Skeletal muscle satellite cell (primary cell): ENCODE data around the gene H2BK1.

Experiments
- H3K27me3 ChIP-seq: 2 replicates; pipeline ENCODE4 v1.7.0; 2013; ENCODE audit warnings: low read length; ENCODE audit not compliant: control insufficient read depth, insufficient read depth
- H3K36me3 ChIP-seq: 2 replicates; pipeline ENCODE4 v1.7.0; 2013; ENCODE audit warnings: mild to moderate bottlenecking, control low read depth, low read length; ENCODE audit not compliant: insufficient read depth
- H3K4me1 ChIP-seq: 2 replicates; pipeline ENCODE4 v1.7.0; 2013; ENCODE audit warnings: low read length; ENCODE audit not compliant: control insufficient read depth, insufficient read depth
- H3K4me2 ChIP-seq: 2 replicates; pipeline ENCODE4 v1.7.0; 2013; ENCODE audit warnings: mild to moderate bottlenecking, low read length
- H3K4me3 ChIP-seq: 2 replicates; pipeline ENCODE4 v1.7.0; 2013; ENCODE audit warnings: low read length
- H3K9ac ChIP-seq: 2 replicates; pipeline ENCODE4 v1.7.0; 2013; ENCODE audit warnings: mild to moderate bottlenecking, low read depth, low read length, moderate library complexity
- H3K9me3 ChIP-seq: replicated peaks from 2 replicates; pipeline ENCODE4 v1.7.0; 2013; ENCODE audit warnings: mild to moderate bottlenecking, control low read depth, low read length

Gene H2BK1

GRCh38 chr7:151226875-151227782 lies 16.8 kb upstream of the H2BK1 start, which contains the start of gene ABCF2:
Gene ABCF2 (minus strand): TSS chr7:151227205. CDS start chr7:151226458, 747 bp downstream.
- Histone ChIP-seq H3K4me3 (peak within 1 kb of the TSS; percentile 85), H3K27me3 (no peaks in the 10 kb centered on the region), H3K4me2 (peak within 1 kb of the TSS; percentile 97), H3K4me1 (peaks cover 29% of the 10 kb centered on the region), H3K9ac (peak within 1 kb of the TSS; percentile 81), H3K9me3 (no peaks in the 10 kb centered on the region), H3K36me3 (peaks cover 34% of the 10 kb centered on the region)

GRCh38 chr7:151226560-151226874 lies 16.2 kb upstream of the H2BK1 start:
- H3K9ac ChIP-seq, result peak overlapping the region; percentile 81
- H3K4me3 ChIP-seq, result peak overlapping the region; percentile 85
- peak overlapping the region; percentile 97 for H3K4me2 ChIP-seq
- peaks cover 39% of the 10 kb centered on the region for H3K36me3 ChIP-seq
- no peaks in the 10 kb centered on the region for H3K27me3 ChIP-seq
- H3K4me1 ChIP-seq, result peaks cover 23% of the 10 kb centered on the region
- H3K9me3 ChIP-seq, result no peaks in the 10 kb centered on the region

- H3K4me1 ChIP-seq, result peaks cover 19% of the 10 kb centered on the region
- peak overlapping the region; percentile 81 for H3K9ac ChIP-seq
- peaks cover 41% of the 10 kb centered on the region for H3K36me3 ChIP-seq
- no peaks in the 10 kb centered on the region for H3K27me3 ChIP-seq
- no peaks in the 10 kb centered on the region for H3K9me3 ChIP-seq
- peak overlapping the region; percentile 97 for H3K4me2 ChIP-seq
- peak overlapping the region; percentile 85 for H3K4me3 ChIP-seq
These were observed 15.7 kb upstream of the H2BK1 start for GRCh38 chr7:151225948-151226510.

- Histone ChIP-seq H3K9ac (no peak overlapping the region), H3K27me3 (no peaks in the 10 kb centered on the region), H3K36me3 (peaks cover 60% of the 10 kb centered on the region), H3K4me3 (no peak overlapping the region), H3K4me1 (peaks cover 19% of the 10 kb centered on the region), H3K9me3 (no peaks in the 10 kb centered on the region), H3K4me2 (no peak overlapping the region)
These were observed 13.4 kb upstream of the H2BK1 start for GRCh38 chr7:151223728-151224127.

- H3K36me3 ChIP-seq, result peaks cover 84% of the 10 kb centered on the region
These were observed 7.9 kb upstream of the H2BK1 start for GRCh38 chr7:151218170-151218569.

GRCh38 chr7:151215396-151215795 lies 5.1 kb upstream of the H2BK1 start:
- Histone ChIP-seq H3K4me2 (no peak overlapping the region), H3K27me3 (no peaks in the 10 kb centered on the region), H3K36me3 (peaks cover 65% of the 10 kb centered on the region), H3K9ac (no peak overlapping the region), H3K4me1 (no peaks in the 10 kb centered on the region), H3K4me3 (no peak overlapping the region), H3K9me3 (no peaks in the 10 kb centered on the region)

More at GRCh38 chr7:151218170-151218569, 7.9 kb upstream of the H2BK1 start:
- H3K4me3 ChIP-seq, result no peak overlapping the region
- no peak overlapping the region for H3K9ac ChIP-seq
- H3K9me3 ChIP-seq, result no peaks in the 10 kb centered on the region
- H3K27me3 ChIP-seq, result no peaks in the 10 kb centered on the region
- H3K4me2 ChIP-seq, result no peak overlapping the region
- no peaks in the 10 kb centered on the region for H3K4me1 ChIP-seq

GRCh38 chr7:151213826-151214225 lies 3.5 kb upstream of the H2BK1 start:
- peaks cover 53% of the 10 kb centered on the region for H3K36me3 ChIP-seq
- no peaks in the 10 kb centered on the region for H3K4me1 ChIP-seq
- no peak overlapping the region for H3K9ac ChIP-seq
- H3K4me3 ChIP-seq, result no peak overlapping the region
- no peaks in the 10 kb centered on the region for H3K27me3 ChIP-seq
- H3K4me2 ChIP-seq, result no peak overlapping the region
- no peaks in the 10 kb centered on the region for H3K9me3 ChIP-seq

- H3K27me3 ChIP-seq, result peaks cover 7% of the 10 kb centered on the region
- no peak overlapping the region for H3K4me3 ChIP-seq
- peaks cover 41% of the 10 kb centered on the region for H3K36me3 ChIP-seq
- no peak overlapping the region for H3K9ac ChIP-seq
- no peak overlapping the region for H3K4me2 ChIP-seq
- H3K4me1 ChIP-seq, result no peaks in the 10 kb centered on the region
- no peaks in the 10 kb centered on the region for H3K9me3 ChIP-seq
These were observed 2.3 kb upstream of the H2BK1 start for GRCh38 chr7:151212626-151213025.

GRCh38 chr7:151211155-151211772 lies 976 bp upstream of the H2BK1 start:
- Histone ChIP-seq H3K36me3 (peaks cover 33% of the 10 kb centered on the region), H3K9me3 (no peaks in the 10 kb centered on the region), H3K9ac (no peak overlapping the region), H3K27me3 (peaks cover 17% of the 10 kb centered on the region), H3K4me2 (no peak overlapping the region), H3K4me3 (no peak overlapping the region), H3K4me1 (no peaks in the 10 kb centered on the region)

GRCh38 chr7:151209588-151209987 lies 700 bp downstream of the H2BK1 start:
- Histone ChIP-seq H3K4me2 (no peak overlapping the region), H3K9ac (no peak overlapping the region), H3K9me3 (no peaks in the 10 kb centered on the region), H3K27me3 (peaks cover 34% of the 10 kb centered on the region), H3K4me3 (no peak overlapping the region), H3K4me1 (no peaks in the 10 kb centered on the region), H3K36me3 (peaks cover 18% of the 10 kb centered on the region)

GRCh38 chr7:151208253-151208862 lies 1.9 kb downstream of the H2BK1 start:
- no peak overlapping the region for H3K4me2 ChIP-seq
- H3K9me3 ChIP-seq, result no peaks in the 10 kb centered on the region
- H3K4me3 ChIP-seq, result no peak overlapping the region
- H3K4me1 ChIP-seq, result no peaks in the 10 kb centered on the region
- H3K27me3 ChIP-seq, result peaks cover 46% of the 10 kb centered on the region
- H3K36me3 ChIP-seq, result peaks cover 6% of the 10 kb centered on the region
- no peak overlapping the region for H3K9ac ChIP-seq
